ENCODE measurements around the gene UBE2E1.
A peak's percentile ranks its signal among the peaks of the same experiment; 100 is the strongest.

Gene UBE2E1

GRCh38 chr3:23806534-23807423 is 1.0 kb downstream of the UBE2E1 start:
- H3K27ac Mint-ChIP-seq, result peak overlapping the region; percentile 89
- H3K9me3 Mint-ChIP-seq, result no peaks in the 10 kb centered on the region
- peak overlapping the region; percentile 85 for H3K4me3 Mint-ChIP-seq
- H3K27me3 Mint-ChIP-seq, result peaks cover 10% of the 10 kb centered on the region
- H3K4me1 Mint-ChIP-seq, result peaks cover 54% of the 10 kb centered on the region
- H3K36me3 Mint-ChIP-seq (ENCODE audit: low read depth), result peaks cover 13% of the 10 kb centered on the region
- no peak for ATAC-seq
- DNase-seq, result peak; percentile 23

- Mint-ChIP-seq H3K27me3 (peaks cover 10% of the 10 kb centered on the region), H3K36me3 (ENCODE audit: low read depth) (peaks cover 19% of the 10 kb centered on the region), H3K4me3 (peak overlapping the region; percentile 85), H3K9me3 (no peaks in the 10 kb centered on the region), H3K27ac (peak overlapping the region; percentile 89), H3K4me1 (peaks cover 61% of the 10 kb centered on the region)
- DNase-seq (no peak), ATAC-seq (no peak)
Observed at GRCh38 chr3:23807424-23808015, 1.8 kb downstream of the UBE2E1 start.

DNA sequence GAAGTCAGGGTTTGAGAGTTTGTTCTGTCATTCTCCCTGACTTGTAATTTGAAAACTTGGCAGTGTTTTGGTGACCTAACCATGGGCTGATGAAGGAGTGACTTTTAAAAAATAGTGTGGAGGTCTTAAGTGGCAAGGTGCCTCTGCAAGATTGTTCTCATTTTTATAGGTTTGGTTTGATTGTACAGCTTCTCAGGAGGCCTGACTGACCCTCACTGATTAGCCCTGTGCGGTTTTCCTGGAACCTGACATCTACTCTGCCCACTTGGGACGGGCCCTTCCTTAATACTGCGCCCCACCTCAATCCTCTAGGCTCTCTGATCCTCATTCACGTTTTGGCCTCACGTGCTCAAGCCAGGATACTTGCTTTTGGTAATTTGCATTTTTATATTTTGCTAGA is 2.8 kb downstream of the UBE2E1 start:
- Mint-ChIP-seq H3K9me3 (no peaks in the 10 kb centered on the region), H3K27ac (no peak overlapping the region), H3K4me1 (peaks cover 68% of the 10 kb centered on the region), H3K27me3 (peaks cover 8% of the 10 kb centered on the region), H3K36me3 (ENCODE audit: low read depth) (peaks cover 22% of the 10 kb centered on the region), H3K4me3 (no peak overlapping the region)
- ATAC-seq (no peak), DNase-seq (no peak)

DNA sequence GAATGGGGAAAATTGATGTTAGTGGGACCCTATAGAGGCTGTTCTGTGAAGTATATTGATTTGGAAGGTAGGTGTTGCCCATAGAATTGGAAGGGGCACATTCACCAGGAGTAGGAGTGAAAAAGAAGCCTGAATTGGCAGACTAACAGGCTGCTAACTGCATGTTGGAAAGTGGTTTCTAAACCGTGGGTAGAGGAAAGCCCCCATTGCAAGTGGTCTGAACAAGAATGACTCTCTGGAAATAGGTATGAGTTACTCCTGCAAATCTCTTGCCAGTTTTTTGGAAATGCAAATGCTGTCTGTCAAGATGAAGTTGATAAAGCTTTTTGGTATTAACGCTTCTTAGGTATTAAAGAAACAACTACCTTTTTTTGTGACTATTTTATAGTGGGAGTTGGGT is 3.5 kb downstream of the UBE2E1 start:
- H3K9me3 Mint-ChIP-seq, result no peaks in the 10 kb centered on the region
- H3K4me3 Mint-ChIP-seq, result peak overlapping the region; percentile 88
- DNase-seq (no peak), ATAC-seq (peak; percentile 48)
- H3K4me1 Mint-ChIP-seq, result peaks cover 68% of the 10 kb centered on the region
- H3K27ac Mint-ChIP-seq, result peak overlapping the region; percentile 99
- H3K36me3 Mint-ChIP-seq (ENCODE audit: low read depth), result peaks cover 22% of the 10 kb centered on the region
- peaks cover 8% of the 10 kb centered on the region for H3K27me3 Mint-ChIP-seq

DNA sequence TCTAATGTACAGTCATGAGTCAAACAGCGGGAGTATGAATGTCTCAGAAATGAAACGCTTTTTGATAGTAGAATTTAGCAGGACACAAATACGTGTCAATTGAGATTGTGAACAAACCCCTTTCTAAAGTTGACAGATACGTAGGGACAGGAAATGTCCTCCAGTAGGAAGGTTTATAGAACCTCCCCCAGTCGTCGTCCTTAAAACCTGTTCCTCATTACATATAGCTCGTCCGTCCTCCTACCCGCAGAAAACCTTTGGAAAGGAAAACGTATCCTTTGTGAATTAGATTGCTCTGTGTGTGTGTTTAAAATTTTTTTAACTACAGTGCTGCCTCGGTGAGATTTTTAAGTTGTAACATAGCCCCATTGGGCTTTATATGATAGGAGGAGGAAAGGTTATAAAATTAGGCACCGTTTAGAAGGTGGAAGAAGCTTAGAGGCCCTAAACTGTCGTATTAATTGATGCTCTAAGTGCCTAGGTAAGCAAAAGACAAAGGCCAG is 4.1 kb downstream of the UBE2E1 start:
- Mint-ChIP-seq H3K27ac (peak overlapping the region; percentile 99), H3K9me3 (no peaks in the 10 kb centered on the region), H3K4me1 (peaks cover 64% of the 10 kb centered on the region), H3K4me3 (peak overlapping the region; percentile 88), H3K27me3 (peaks cover 3% of the 10 kb centered on the region), H3K36me3 (ENCODE audit: low read depth) (peaks cover 22% of the 10 kb centered on the region)
- DNase-seq (no peak), ATAC-seq (no peak)

DNA sequence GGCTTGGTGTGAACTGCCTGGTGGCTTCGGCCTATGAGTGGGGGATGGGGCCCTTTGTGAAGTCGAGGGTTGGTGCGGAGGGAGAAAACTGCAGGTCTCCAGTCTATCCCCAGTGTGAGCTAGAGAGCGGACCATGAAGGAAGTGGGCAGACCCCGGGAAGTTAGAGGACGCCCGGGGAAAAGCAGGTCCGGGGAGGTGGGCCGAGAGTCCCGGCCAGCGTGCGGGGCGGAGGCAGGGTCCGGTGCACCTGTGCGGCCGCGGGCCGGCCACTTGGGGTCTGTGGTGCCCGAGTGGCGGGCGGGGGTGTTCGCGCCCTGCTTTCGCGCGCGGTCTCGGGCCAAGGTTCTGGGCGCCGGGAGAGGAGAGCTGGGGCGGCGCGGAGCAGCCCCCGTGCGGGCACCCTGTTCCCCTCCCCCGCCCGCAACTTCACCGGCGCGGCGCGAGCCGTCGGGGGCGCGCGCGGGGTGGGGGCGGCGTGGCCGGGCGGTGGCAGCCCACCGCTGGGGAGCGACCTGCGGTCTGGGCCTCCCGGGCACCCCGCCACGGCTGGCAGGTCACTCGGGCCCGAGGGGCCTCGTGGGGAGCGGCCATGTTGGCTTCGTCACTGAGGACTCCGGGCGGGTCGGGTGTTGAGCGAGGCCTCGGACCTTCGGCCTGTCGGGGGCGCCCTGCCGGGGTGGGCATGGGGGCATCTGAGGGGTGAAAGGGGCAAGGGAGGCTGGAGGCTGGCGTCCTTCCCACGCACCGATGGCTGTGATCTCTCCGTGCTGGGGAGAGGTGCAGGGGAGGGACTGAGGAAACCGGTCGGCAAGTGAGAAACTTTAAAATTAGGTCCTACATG is 4.8 kb downstream of the UBE2E1 start:
- H3K4me3 Mint-ChIP-seq, result peak overlapping the region; percentile 88
- no peaks in the 10 kb centered on the region for H3K27me3 Mint-ChIP-seq
- H3K27ac Mint-ChIP-seq, result peak overlapping the region; percentile 99
- peak; percentile 29 for ATAC-seq
- no peaks in the 10 kb centered on the region for H3K9me3 Mint-ChIP-seq
- H3K36me3 Mint-ChIP-seq (ENCODE audit: low read depth), result peaks cover 24% of the 10 kb centered on the region
- DNase-seq, result peak; percentile 59
- peaks cover 62% of the 10 kb centered on the region for H3K4me1 Mint-ChIP-seq

- Mint-ChIP-seq H3K27me3 (no peaks in the 10 kb centered on the region), H3K4me3 (peak overlapping the region; percentile 88), H3K27ac (peak overlapping the region; percentile 94), H3K36me3 (ENCODE audit: low read depth) (peaks cover 25% of the 10 kb centered on the region), H3K9me3 (no peaks in the 10 kb centered on the region), H3K4me1 (peaks cover 66% of the 10 kb centered on the region)
- ATAC-seq, result no peak
- DNase-seq, result no peak
Observed at GRCh38 chr3:23811185-23811527, 5.4 kb downstream of the UBE2E1 start.

GRCh38 chr3:23811919-23812318 is 6.2 kb downstream of the UBE2E1 start:
- H3K36me3 Mint-ChIP-seq (ENCODE audit: low read depth), result peaks cover 26% of the 10 kb centered on the region
- H3K4me3 Mint-ChIP-seq, result peak overlapping the region; percentile 88
- ATAC-seq, result no peak
- DNase-seq, result no peak
- H3K27me3 Mint-ChIP-seq, result no peaks in the 10 kb centered on the region
- peak overlapping the region; percentile 94 for H3K27ac Mint-ChIP-seq
- H3K4me1 Mint-ChIP-seq, result peaks cover 65% of the 10 kb centered on the region
- H3K9me3 Mint-ChIP-seq, result no peaks in the 10 kb centered on the region

GRCh38 chr3:23815879-23816278 is 10.1 kb downstream of the UBE2E1 start:
- H3K36me3 Mint-ChIP-seq (ENCODE audit: low read depth), result peaks cover 18% of the 10 kb centered on the region
- H3K27me3 Mint-ChIP-seq, result no peaks in the 10 kb centered on the region
- peaks cover 48% of the 10 kb centered on the region for H3K4me1 Mint-ChIP-seq
- no peak for DNase-seq
- H3K27ac Mint-ChIP-seq, result no peak overlapping the region
- no peak for ATAC-seq
- H3K9me3 Mint-ChIP-seq, result no peaks in the 10 kb centered on the region
- H3K4me3 Mint-ChIP-seq, result no peak overlapping the region

DNA sequence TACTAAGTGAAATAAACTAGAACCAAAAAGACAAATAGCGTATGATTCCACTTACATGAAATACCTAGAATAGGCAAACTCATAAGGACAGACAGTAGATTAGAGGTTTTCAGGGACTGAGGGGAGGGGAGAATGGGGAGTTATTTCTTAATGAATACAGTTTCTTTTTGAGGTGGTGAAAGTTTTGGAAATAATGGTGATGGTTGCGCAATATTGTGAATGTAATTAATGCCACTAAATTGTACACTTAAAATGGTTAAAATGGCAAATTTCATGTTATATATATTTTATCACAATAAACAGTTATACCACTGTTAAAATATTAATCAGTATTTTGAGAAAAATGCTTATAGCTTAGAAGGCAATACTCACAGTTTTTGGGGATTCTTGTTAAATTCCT is 11.0 kb downstream of the UBE2E1 start:
- DNase-seq (no peak), ATAC-seq (no peak)
- Mint-ChIP-seq H3K9me3 (no peaks in the 10 kb centered on the region), H3K27ac (no peak overlapping the region), H3K4me3 (no peak overlapping the region), H3K27me3 (no peaks in the 10 kb centered on the region), H3K36me3 (ENCODE audit: low read depth) (peaks cover 17% of the 10 kb centered on the region), H3K4me1 (peaks cover 48% of the 10 kb centered on the region)

- Mint-ChIP-seq H3K27me3 (no peaks in the 10 kb centered on the region), H3K4me3 (no peak overlapping the region), H3K4me1 (peaks cover 45% of the 10 kb centered on the region), H3K27ac (no peak overlapping the region), H3K36me3 (ENCODE audit: low read depth) (peaks cover 8% of the 10 kb centered on the region), H3K9me3 (no peaks in the 10 kb centered on the region)
- no peak for DNase-seq
- ATAC-seq, result no peak
Observed at GRCh38 chr3:23817508-23818223, 11.9 kb downstream of the UBE2E1 start.

GRCh38 chr3:23819599-23820360 is 14.0 kb downstream of the UBE2E1 start:
- DNase-seq, result no peak
- H3K4me1 Mint-ChIP-seq, result peaks cover 51% of the 10 kb centered on the region
- H3K27ac Mint-ChIP-seq, result no peak overlapping the region
- peak; percentile 49 for ATAC-seq
- H3K36me3 Mint-ChIP-seq (ENCODE audit: low read depth), result peaks cover 7% of the 10 kb centered on the region
- no peaks in the 10 kb centered on the region for H3K27me3 Mint-ChIP-seq
- H3K9me3 Mint-ChIP-seq, result no peaks in the 10 kb centered on the region
- H3K4me3 Mint-ChIP-seq, result no peak overlapping the region

- Mint-ChIP-seq H3K36me3 (ENCODE audit: low read depth) (peaks cover 5% of the 10 kb centered on the region), H3K27me3 (no peaks in the 10 kb centered on the region), H3K27ac (no peak overlapping the region), H3K9me3 (no peaks in the 10 kb centered on the region), H3K4me1 (peaks cover 53% of the 10 kb centered on the region), H3K4me3 (no peak overlapping the region)
- ATAC-seq, result no peak
- DNase-seq, result no peak
Observed at GRCh38 chr3:23820888-23821287, 15.1 kb downstream of the UBE2E1 start.
